B cell (primary cell): ENCODE measurements around the gene P2RX2.

Experiments
- EZH2 ChIP-seq: IDR thresholded peaks from 2 replicates; pipeline ENCODE4 v1.6.1; 2012; ENCODE audit warnings: borderline replicate concordance, low read depth, mild to moderate bottlenecking, moderate library complexity, low read length; ENCODE audit not compliant: insufficient read depth, poor library complexity, severe bottlenecking
- TF ChIP-seq, protein P1 (sequence below): fragments of 200-600 bp; IDR thresholded peaks from one replicate; pipeline ENCODE4 v1.8.0; 2022; ENCODE audit warnings: antibody characterized with exemption, mild to moderate bottlenecking

DNA sequence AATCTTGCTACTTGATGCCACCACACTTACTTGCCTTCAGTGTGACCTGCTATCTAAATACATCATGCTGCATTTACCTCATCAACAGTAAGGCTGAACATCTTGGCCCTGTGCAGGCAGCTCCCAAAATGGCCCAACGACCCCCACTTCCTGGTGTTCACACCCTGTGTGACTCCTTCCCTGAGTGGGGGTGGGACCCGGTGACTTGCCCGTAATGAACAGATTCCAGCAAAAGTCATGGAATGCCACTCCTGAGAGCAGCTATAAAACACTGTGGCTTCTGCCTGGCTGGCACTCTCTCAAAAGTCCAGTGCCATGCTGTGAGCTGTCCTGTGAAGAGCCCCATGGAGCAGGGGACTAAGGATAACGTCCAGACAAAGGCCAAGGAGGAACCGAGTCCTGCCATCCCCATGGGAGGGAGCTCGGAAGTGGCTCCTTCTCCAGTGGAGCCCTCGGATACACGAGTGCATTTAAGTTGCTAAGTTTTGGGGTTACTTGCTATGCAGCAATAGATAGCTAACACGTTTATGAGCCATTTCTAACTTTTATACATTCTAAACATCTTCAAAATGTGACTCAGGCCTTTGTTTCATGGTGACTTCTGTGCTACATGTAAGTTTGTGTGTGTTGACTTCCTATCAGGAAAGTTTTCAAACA lies 33.0 kb downstream of the P2RX2 start:
- TF ChIP-seq, protein P1, sequence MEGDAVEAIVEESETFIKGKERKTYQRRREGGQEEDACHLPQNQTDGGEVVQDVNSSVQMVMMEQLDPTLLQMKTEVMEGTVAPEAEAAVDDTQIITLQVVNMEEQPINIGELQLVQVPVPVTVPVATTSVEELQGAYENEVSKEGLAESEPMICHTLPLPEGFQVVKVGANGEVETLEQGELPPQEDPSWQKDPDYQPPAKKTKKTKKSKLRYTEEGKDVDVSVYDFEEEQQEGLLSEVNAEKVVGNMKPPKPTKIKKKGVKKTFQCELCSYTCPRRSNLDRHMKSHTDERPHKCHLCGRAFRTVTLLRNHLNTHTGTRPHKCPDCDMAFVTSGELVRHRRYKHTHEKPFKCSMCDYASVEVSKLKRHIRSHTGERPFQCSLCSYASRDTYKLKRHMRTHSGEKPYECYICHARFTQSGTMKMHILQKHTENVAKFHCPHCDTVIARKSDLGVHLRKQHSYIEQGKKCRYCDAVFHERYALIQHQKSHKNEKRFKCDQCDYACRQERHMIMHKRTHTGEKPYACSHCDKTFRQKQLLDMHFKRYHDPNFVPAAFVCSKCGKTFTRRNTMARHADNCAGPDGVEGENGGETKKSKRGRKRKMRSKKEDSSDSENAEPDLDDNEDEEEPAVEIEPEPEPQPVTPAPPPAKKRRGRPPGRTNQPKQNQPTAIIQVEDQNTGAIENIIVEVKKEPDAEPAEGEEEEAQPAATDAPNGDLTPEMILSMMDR, result no peak
- no peak for TF ChIP-seq EZH2
